SU-DHL-6 (cell line): ENCODE results near the gene CEP85.

Experiments used
- CTCF ChIP-seq: fragments of 200-600 bp; sonication (generic); IDR thresholded peaks from one replicate; pipeline ENCODE4 v1.5.1; 2017; ENCODE audit warnings: antibody characterized with exemption, mild to moderate bottlenecking, low read length, moderate library complexity; ENCODE audit not compliant: insufficient read depth, poor library complexity, severe bottlenecking
- EZH2phosphoT487 ChIP-seq: fragments of 200-600 bp; sonication (generic), shearing (Covaris generic); conservative IDR thresholded peaks from 2 replicates; pipeline ENCODE4 v1.6.1; 2018; ENCODE audit warnings: mild to moderate bottlenecking, antibody characterized with exemption, low read length, moderate library complexity, mixed read lengths

- TF ChIP-seq CTCF (no peak), EZH2phosphoT487 (no peak)
Measured at GRCh38 chr1:26317612-26318337, 83.8 kb downstream of the CEP85 start, which contains the start of gene CD52.
